Measurements from ENCODE around the gene UAP1L1. TPM values are rescaled to one million over a fixed set of nuclear protein-coding genes. Genes with fewer than 3 reads are reported as not detected.
A peak's percentile ranks its signal among the peaks of the same experiment; 100 is the strongest.

Gene UAP1L1
- total and polyA plus RNA-seq, 9 of the 15 experiments (the other 6 are each of a cell fraction or from before 2014, with no cell fraction given) = 0.20 to 8.6 (median 3.7) TPM

- TF ChIP-seq MLX (CRISPR knock-in tag; conservative IDR thresholded peaks at IDR 0.05) (no peak), ZNF445 (CRISPR knock-in tag; IDR thresholded peaks at IDR 0.05; ENCODE audit: low read depth) (no peak)
Measured at GRCh38 chr9:137078701-137079400, 1.5 kb downstream of the UAP1L1 start (continued).

DNA sequence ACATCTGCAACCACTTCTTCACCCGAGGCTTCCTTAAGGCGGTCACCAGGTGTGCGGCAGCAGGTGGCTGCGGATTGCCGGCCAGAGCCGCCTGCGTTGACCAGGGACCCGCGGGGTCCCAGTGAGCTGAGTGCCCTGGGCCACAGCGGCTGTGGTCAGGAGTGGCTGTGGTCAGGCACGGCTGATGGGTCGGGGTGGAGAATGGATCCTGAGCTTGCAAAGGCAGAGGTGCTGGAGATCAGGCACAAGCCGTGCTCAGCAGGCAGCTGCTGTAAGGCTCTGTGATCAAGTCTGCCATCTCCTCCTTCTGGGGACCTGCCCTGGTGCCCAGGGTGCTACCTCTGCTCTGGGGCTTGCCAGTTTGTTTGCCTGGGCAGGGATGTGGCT is 2.1 kb downstream of the UAP1L1 start:
- no peaks in the 10 kb centered on the region for H4K20me1 ChIP-seq (replicated peaks; ENCODE audit: control insufficient read depth, insufficient read depth, low read length)
- H3K36me3 ChIP-seq (ENCODE audit: control insufficient read depth, insufficient read depth, low read length) = peaks cover 10% of the 10 kb centered on the region; the same call in 1 of the 3 replicates
- POLR2A ChIA-PET = interaction anchor here (0.6 to 1.0 kb wide), 2 partner anchors 9 to 50 kb away, joined by 3 read pairs; partner anchors contain the start of gene SAPCD2
- no peak overlapping the region for H3K4me2 ChIP-seq (ENCODE audit: insufficient read depth, low read length)
- in situ Hi-C loops (cut with MboI) (no loop called here), intact Hi-C loops (cut with micrococcal nuclease) (no loop called here)
- TF ChIP-seq STAG1 (CRISPR knock-in tag; IDR thresholded peaks at IDR 0.05; ENCODE audit: borderline replicate concordance) = 0 out of 2 replicates have a peak, but pooled peaks have one; percentile 16
- TF ChIP-seq, protein P1, sequence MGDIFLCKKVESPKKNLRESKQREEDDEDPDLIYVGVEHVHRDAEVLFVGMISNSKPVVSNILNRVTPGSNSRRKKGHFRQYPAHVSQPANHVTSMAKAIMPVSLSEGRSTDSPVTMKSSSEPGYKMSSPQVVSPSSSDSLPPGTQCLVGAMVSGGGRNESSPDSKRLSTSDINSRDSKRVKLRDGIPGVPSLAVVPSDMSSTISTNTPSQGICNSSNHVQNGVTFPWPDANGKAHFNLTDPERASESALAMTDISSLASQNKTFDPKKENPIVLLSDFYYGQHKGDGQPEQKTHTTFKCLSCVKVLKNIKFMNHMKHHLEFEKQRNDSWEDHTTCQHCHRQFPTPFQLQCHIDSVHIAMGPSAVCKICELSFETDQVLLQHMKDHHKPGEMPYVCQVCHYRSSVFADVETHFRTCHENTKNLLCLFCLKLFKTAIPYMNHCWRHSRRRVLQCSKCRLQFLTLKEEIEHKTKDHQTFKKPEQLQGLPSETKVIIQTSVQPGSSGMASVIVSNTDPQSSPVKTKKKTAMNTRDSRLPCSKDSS (IDR thresholded peaks at IDR 0.05; ENCODE audit: low read depth, partially characterized antibody) = no peak
- FAIRE-seq (no peak), DNase-seq (ENCODE audit: extremely low read depth in 1 of 4, low spot score in 3 of 4) (no peak), ATAC-seq (no peak)
- no peaks in the 10 kb centered on the region for H3K9me3 ChIP-seq (replicated peaks; ENCODE audit: control insufficient read depth, insufficient read depth, low read depth, low read length)
- H2AFZ ChIP-seq (ENCODE audit: low read depth, low read length) = no peak overlapping the region
- no peaks in the 10 kb centered on the region for H3K27me3 ChIP-seq (ENCODE audit: control insufficient read depth in 2 of 2, insufficient read depth in 2 of 2, low read length in 2 of 2)
- H3K27ac ChIP-seq (ENCODE audit: extremely low read depth, low read depth, low read length) = no peak overlapping the region
- no peaks in the 10 kb centered on the region; the same call in 2 of the 3 replicates for H3K79me2 ChIP-seq (ENCODE audit: control insufficient read depth, insufficient read depth, low read length)
- peak overlapping the region in 1 of 2 experiments; percentile 37; a peak in 1 of 4 replicates for H3K9ac ChIP-seq (ENCODE audit: insufficient read depth in 1 of 2, low read depth in 2 of 2, low read length in 2 of 2)
- WGBS (ENCODE audit: insufficient coverage, low coverage, missing lambda C conversion rate) = 79% methylated on average over 13 of the region's 13 CpGs
- BruUV-seq (replicated peaks) = no TSS peak
- no peak overlapping the region for H3K4me3 ChIP-seq
- CTCF ChIA-PET (ENCODE audit: low intra/inter-chr PET ratio) = no interaction called here
- no peaks in the 10 kb centered on the region for H3K9me1 ChIP-seq (ENCODE audit: control insufficient read depth, insufficient read depth, low read length)
- H3K4me1 ChIP-seq (replicated peaks in 1 of 2; ENCODE audit: control insufficient read depth in 2 of 2, insufficient read depth in 2 of 2, low read length in 2 of 2) = peaks cover 23 to 77% of the 10 kb centered on the region in 2 experiments

All from K562 (cell line).